Lower lobe of right lung (tissue), 2 donors: ENCODE results near the gene CARD18. TPM values are rescaled to one million over a fixed set of nuclear protein-coding genes. Genes with fewer than 3 reads are reported as not detected.

Experiments
- ATAC-seq, 2 donors: fragments of 200-7000 bp; cut with Tn5 transposase; one replicate each; pipeline ENCODE4 v1.9.1; 2020 to 2022; ENCODE audit warnings: mild to moderate bottlenecking in 2 of 2, moderate library complexity in 2 of 2
- DNase-seq: peaks from one replicate; pipeline ENCODE4 v3.0.0-alpha.2; 2020
- H3K27ac ChIP-seq: fragments of 200-600 bp; one replicate; pipeline ENCODE4 v1.8.0; 2022
- H3K27me3 ChIP-seq: fragments of 200-600 bp; one replicate; pipeline ENCODE4 v1.8.0; 2022; ENCODE audit warnings: low read depth
- H3K36me3 ChIP-seq: fragments of 200-600 bp; one replicate; pipeline ENCODE4 v1.8.0; 2022; ENCODE audit warnings: mild to moderate bottlenecking
- H3K4me1 ChIP-seq: fragments of 200-600 bp; one replicate; pipeline ENCODE4 v1.8.0; 2022
- H3K4me3 ChIP-seq: fragments of 200-600 bp; one replicate; pipeline ENCODE4 v1.8.0; 2022; ENCODE audit warnings: mild to moderate bottlenecking
- H3K9me3 ChIP-seq: fragments of 200-600 bp; one replicate; pipeline ENCODE4 v1.8.0; 2022
- CTCF ChIP-seq: fragments of 200-600 bp; IDR thresholded peaks from one replicate; pipeline ENCODE4 v1.8.0; 2022; ENCODE audit warnings: antibody characterized with exemption, mild to moderate bottlenecking
- intact Hi-C: fragments of 100-400 bp; cut with DNase I; formaldehyde crosslinking; loops from one replicate; pipeline ENCODE4 v1.11.0; 2022
- total RNA-seq: library from RNA; stranded (reverse); fragmentation: NEBNext Ultra II Directional; extraction: Animal tissue kit (Norgen Biotek cat#: 25700); gene quantifications from one replicate; pipeline ENCODE4 v1.2.1, GENCODE V29; 2021
- donor health status: DM: no; HTN: yes; CAD: no; lungs with severe emphysema.

CARD18 gene
- total RNA-seq, 1 donor from 2014 or later, result not detected

- Histone ChIP-seq H3K4me1 (no peaks in the 10 kb centered on the region), H3K36me3 (no peaks in the 10 kb centered on the region), H3K4me3 (no peak overlapping the region), H3K27ac (no peak overlapping the region), H3K27me3 (no peaks in the 10 kb centered on the region), H3K9me3 (no peaks in the 10 kb centered on the region)
- no peak for TF ChIP-seq CTCF
- DNase-seq (no peak), ATAC-seq (no peak)
- intact Hi-C loops, result no loop called here
These were observed 22.9 kb upstream of the CARD18 start for GRCh38 chr11:105162506-105162905.

- Histone ChIP-seq H3K4me3 (no peak overlapping the region), H3K27ac (no peak overlapping the region), H3K4me1 (no peaks in the 10 kb centered on the region), H3K36me3 (no peaks in the 10 kb centered on the region), H3K9me3 (no peaks in the 10 kb centered on the region), H3K27me3 (no peaks in the 10 kb centered on the region)
- DNase-seq (no peak), ATAC-seq (no peak)
- intact Hi-C loops, result no loop called here
- no peak for TF ChIP-seq CTCF
These were observed 18.9 kb upstream of the CARD18 start for GRCh38 chr11:105158436-105158835.

GRCh38 chr11:105156720-105157119, 17.2 kb upstream of the CARD18 start:
- H3K36me3 ChIP-seq, result no peaks in the 10 kb centered on the region
- no peaks in the 10 kb centered on the region for H3K27me3 ChIP-seq
- no peak for TF ChIP-seq CTCF
- no peak overlapping the region for H3K27ac ChIP-seq
- no peaks in the 10 kb centered on the region for H3K4me1 ChIP-seq
- ATAC-seq (no peak), DNase-seq (no peak)
- no peaks in the 10 kb centered on the region for H3K9me3 ChIP-seq
- no peak overlapping the region for H3K4me3 ChIP-seq
- intact Hi-C loops, result no loop called here

GRCh38 chr11:105156231-105156630, 16.7 kb upstream of the CARD18 start:
- no peak overlapping the region for H3K27ac ChIP-seq
- no peak for DNase-seq
- no peak for TF ChIP-seq CTCF

GRCh38 chr11:105155679-105156078, 16.1 kb upstream of the CARD18 start:
- no peak overlapping the region for H3K4me3 ChIP-seq
- H3K9me3 ChIP-seq, result no peaks in the 10 kb centered on the region
- H3K4me1 ChIP-seq, result no peaks in the 10 kb centered on the region
- H3K27me3 ChIP-seq, result no peaks in the 10 kb centered on the region
- ATAC-seq (no peak), DNase-seq (no peak)
- intact Hi-C loops, result no loop called here
- no peaks in the 10 kb centered on the region for H3K36me3 ChIP-seq
- no peak overlapping the region for H3K27ac ChIP-seq
- no peak for TF ChIP-seq CTCF

More at GRCh38 chr11:105156231-105156630, 16.7 kb upstream of the CARD18 start:
- intact Hi-C loops, result no loop called here
- Histone ChIP-seq H3K27me3 (no peaks in the 10 kb centered on the region), H3K4me1 (no peaks in the 10 kb centered on the region), H3K9me3 (no peaks in the 10 kb centered on the region), H3K36me3 (no peaks in the 10 kb centered on the region), H3K4me3 (no peak overlapping the region)
- no peak for ATAC-seq

- DNase-seq, result no peak
These were observed 13.8 kb upstream of the CARD18 start for GRCh38 chr11:105153392-105153791.

More at GRCh38 chr11:105153392-105153791, 13.8 kb upstream of the CARD18 start:
- H3K27me3 ChIP-seq, result no peaks in the 10 kb centered on the region
- H3K36me3 ChIP-seq, result no peaks in the 10 kb centered on the region
- no peak overlapping the region for H3K4me3 ChIP-seq
- H3K27ac ChIP-seq, result no peak overlapping the region
- ATAC-seq, result no peak
- H3K4me1 ChIP-seq, result no peaks in the 10 kb centered on the region
- no peaks in the 10 kb centered on the region for H3K9me3 ChIP-seq
- intact Hi-C loops, result no loop called here
- TF ChIP-seq CTCF, result no peak
